BJ (cell line): ENCODE results near the gene SMARCA2. TPM values are rescaled to one million over a fixed set of nuclear protein-coding genes. Genes with fewer than 3 reads are reported as not detected.

Experiments used
- CTCF ChIA-PET: fragments of 350-600 bp; formaldehyde crosslinking; extraction: SDS; loops from one replicate; lab custom pipeline; 2021; ENCODE audit warnings: antibody characterized with exemption, inconsistent platforms; lab: Yijun Ruan, JAX
- POLR2A ChIA-PET: fragments of 300-600 bp; sonication (Branson Sonifier 250); formaldehyde crosslinking; extraction: SDS; loops from one replicate; lab custom pipeline; 2021; ENCODE audit warnings: antibody characterized with exemption; lab: Charles Lee
- DNase-seq: peaks from one replicate; pipeline ENCODE4 v3.0.0-alpha.2; 2011; ENCODE audit warnings: low read depth
- H3K27me3 ChIP-seq: 2 replicates; pipeline ENCODE4 v1.6.0; 2011; ENCODE audit warnings: low read length; ENCODE audit not compliant: control insufficient read depth, insufficient read depth
- H3K36me3 ChIP-seq: 2 replicates; pipeline ENCODE4 v1.5.1; 2011; ENCODE audit warnings: low read length; ENCODE audit not compliant: control insufficient read depth, insufficient read depth
- H3K4me3 ChIP-seq: 2 replicates; pipeline ENCODE4 v1.5.1; 2011; ENCODE audit warnings: low read depth, mild to moderate bottlenecking, control low read depth, low read length
- CTCF ChIP-seq: IDR thresholded peaks from 2 replicates; pipeline ENCODE4 v1.5.1; 2011; ENCODE audit warnings: low read depth, mild to moderate bottlenecking, control low read depth, inconsistent platforms, low read length, moderate library complexity; ENCODE audit not compliant: insufficient read depth
- polyA plus RNA-seq: library from polyadenylated mRNA; depleted of rRNA; stranded (reverse); fragments of >200 nt; gene quantifications from 2 replicates; pipeline ENCODE4 v1.2.3, GENCODE V29; 2011

SMARCA2 gene
- polyA plus RNA-seq, 1 experiment, result 67.4 TPM

DNA sequence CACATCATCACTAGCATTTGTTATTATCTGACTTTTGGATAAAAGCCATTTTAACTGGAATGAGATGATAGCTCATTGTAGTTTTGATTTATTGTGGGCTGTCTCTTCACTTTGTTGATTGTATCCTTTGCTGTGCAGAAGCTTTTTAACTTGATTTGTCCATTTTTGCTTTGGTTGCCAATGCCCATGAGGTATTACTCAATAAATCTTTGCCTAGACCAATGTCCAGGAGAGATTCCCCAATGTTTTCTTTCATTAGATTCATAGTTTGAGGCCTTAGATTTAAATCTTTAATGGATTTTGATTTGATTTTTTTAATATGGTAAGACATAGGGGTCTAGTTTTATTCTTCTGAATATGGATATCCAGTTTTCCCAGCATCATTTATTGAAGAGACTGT lies 28.8 kb upstream of the SMARCA2 start:
- TF ChIP-seq CTCF, result no peak
- no peaks in the 10 kb centered on the region for H3K36me3 ChIP-seq
- 0 out of 2 replicates have a peak, but pooled peaks cover 2% of the 10 kb centered on the region for H3K27me3 ChIP-seq
- DNase-seq, result no peak
- ChIA-PET POLR2A (no interaction called here), CTCF (no interaction called here)
- no peak overlapping the region for H3K4me3 ChIP-seq

DNA sequence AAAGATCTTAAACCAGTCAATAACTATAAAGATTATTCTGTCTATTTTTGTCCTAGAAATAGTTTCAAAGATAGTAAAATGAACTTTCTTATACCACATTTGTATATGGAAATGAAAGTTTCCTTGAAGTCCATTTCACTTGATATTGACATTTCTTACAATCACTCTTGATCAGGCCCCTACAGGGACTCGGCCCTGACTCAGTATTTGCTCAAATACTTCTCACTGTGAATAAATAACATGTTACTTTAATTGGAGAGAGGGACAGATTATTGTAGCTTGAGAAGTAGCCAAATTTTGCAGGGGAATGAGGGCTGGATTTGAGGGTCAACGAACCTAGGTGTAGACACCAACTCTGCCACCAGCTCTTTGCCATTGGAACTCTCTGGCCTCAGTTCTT lies 25.6 kb upstream of the SMARCA2 start:
- Histone ChIP-seq H3K4me3 (no peak overlapping the region), H3K36me3 (no peaks in the 10 kb centered on the region), H3K27me3 (0 out of 2 replicates have a peak, but pooled peaks cover 3% of the 10 kb centered on the region)
- TF ChIP-seq CTCF, result no peak
- CTCF ChIA-PET, result no interaction called here
- POLR2A ChIA-PET, result no interaction called here
- no peak for DNase-seq

DNA sequence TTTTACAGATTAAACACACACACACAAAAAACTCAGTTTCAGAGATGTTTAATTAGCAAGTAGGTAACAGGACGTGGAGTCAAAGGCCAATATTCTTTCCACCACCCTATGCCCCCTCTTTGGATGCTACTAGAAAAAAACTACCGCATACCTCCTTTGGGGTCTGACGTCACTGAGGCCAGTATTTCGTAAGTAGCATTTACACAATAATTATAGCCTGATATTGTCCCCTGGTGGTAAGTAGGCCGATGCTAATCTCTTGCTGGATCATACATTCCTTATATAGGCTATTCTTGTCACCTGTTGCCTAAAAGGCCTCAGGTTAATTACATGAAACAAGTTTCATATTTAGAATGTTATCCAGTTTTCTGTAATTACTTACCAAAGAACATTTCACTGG lies 21.0 kb upstream of the SMARCA2 start:
- CTCF ChIA-PET, result no interaction called here
- POLR2A ChIA-PET, result no interaction called here
- TF ChIP-seq CTCF, result no peak
- Histone ChIP-seq H3K27me3 (peaks cover 6% of the 10 kb centered on the region; the same call in 1 of the 2 replicates), H3K36me3 (no peaks in the 10 kb centered on the region), H3K4me3 (no peak overlapping the region)
- no peak for DNase-seq

DNA sequence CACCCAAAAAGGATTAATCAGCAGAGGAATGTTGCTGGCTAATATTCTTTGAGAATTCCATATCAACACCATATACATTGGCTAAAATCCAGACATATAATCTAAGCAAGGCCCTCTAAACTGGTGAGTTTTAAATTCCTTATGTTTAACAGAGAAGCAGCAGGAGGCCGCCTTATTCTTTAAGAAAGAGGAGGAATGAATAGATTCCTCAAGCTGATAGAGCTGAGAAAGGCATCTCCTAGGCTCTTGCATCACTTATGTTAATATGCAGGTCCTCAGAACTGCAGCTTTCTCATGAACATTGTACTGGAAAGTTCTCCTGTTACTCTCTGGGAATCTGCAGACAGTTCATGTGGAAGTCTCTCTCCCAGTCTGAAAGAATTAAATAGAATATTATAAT lies 20.1 kb upstream of the SMARCA2 start:
- Histone ChIP-seq H3K36me3 (no peaks in the 10 kb centered on the region), H3K4me3 (no peak overlapping the region), H3K27me3 (peaks cover 6% of the 10 kb centered on the region; the same call in 1 of the 2 replicates)
- TF ChIP-seq CTCF, result no peak
- POLR2A ChIA-PET, result no interaction called here
- DNase-seq, result no peak
- CTCF ChIA-PET, result interaction anchor here (0.6 kb wide), 1 partner anchor 166 kb away, joined by 3 read pairs; no protein-coding TSS in a partner anchor

DNA sequence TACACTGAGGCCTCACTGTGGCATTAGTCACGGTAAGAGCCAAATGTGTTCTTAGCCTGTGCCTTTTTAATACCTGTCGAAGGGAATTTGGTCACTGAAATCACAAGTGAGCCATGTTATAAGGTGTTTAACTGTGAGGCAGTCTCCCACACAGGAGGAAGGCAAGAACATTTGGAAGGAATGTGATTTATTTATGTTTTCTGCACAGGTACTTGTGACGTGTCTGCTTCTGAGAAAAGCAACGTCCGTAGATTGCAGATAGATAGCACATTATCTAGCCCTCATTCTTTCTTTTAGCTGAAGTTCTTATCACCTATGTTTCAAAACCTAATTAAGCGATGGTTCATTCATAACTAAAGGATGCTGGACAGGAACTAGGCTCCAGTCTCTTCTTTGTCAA lies 19.0 kb upstream of the SMARCA2 start:
- H3K4me3 ChIP-seq, result no peak overlapping the region
- TF ChIP-seq CTCF, result no peak
- no peak for DNase-seq
- H3K27me3 ChIP-seq, result peaks cover 6% of the 10 kb centered on the region; the same call in 1 of the 2 replicates
- ChIA-PET POLR2A (no interaction called here), CTCF (no interaction called here)
- no peaks in the 10 kb centered on the region for H3K36me3 ChIP-seq
